HG03354 (cell line): Measurements from ENCODE around the gene MAPKAPK2.

Source experiments
- ATAC-seq: cut with Tn5 transposase; IDR thresholded peaks from one replicate; pipeline ENCODE4 v1.9.1; 2021; ENCODE audit warnings: mild to moderate bottlenecking; ENCODE audit not compliant: unreplicated experiment, poor library complexity, severe bottlenecking

The MAPKAPK2 gene

GRCh38 chr1:206699000-206699586, 14.4 kb downstream of the MAPKAPK2 start:
- ATAC-seq: no peak

GRCh38 chr1:206699626-206700025, 14.9 kb downstream of the MAPKAPK2 start:
- ATAC-seq: no peak

- ATAC-seq: no peak
Measured at GRCh38 chr1:206700445-206701036, 15.8 kb downstream of the MAPKAPK2 start.

- no peak for ATAC-seq
Measured at GRCh38 chr1:206702260-206702659, 17.6 kb downstream of the MAPKAPK2 start.

- ATAC-seq: no peak
Measured at GRCh38 chr1:206702803-206703202, 18.1 kb downstream of the MAPKAPK2 start.

GRCh38 chr1:206703661-206704060, 19.0 kb downstream of the MAPKAPK2 start:
- ATAC-seq: peak; percentile 52

- ATAC-seq: no peak
Measured at GRCh38 chr1:206704226-206704625, 19.5 kb downstream of the MAPKAPK2 start.

GRCh38 chr1:206705191-206705590, 20.5 kb downstream of the MAPKAPK2 start:
- no peak for ATAC-seq

GRCh38 chr1:206705726-206706297, 21.1 kb downstream of the MAPKAPK2 start:
- no peak for ATAC-seq

GRCh38 chr1:206706298-206706791, 21.6 kb downstream of the MAPKAPK2 start:
- ATAC-seq: no peak

- no peak for ATAC-seq
Measured at GRCh38 chr1:206706806-206707366, 22.2 kb downstream of the MAPKAPK2 start.

GRCh38 chr1:206708058-206708457, 23.4 kb downstream of the MAPKAPK2 start:
- no peak for ATAC-seq

GRCh38 chr1:206708882-206709281, 24.2 kb downstream of the MAPKAPK2 start:
- no peak for ATAC-seq

- no peak for ATAC-seq
Measured at GRCh38 chr1:206709322-206709721, 24.6 kb downstream of the MAPKAPK2 start.

- ATAC-seq: no peak
Measured at GRCh38 chr1:206709772-206710459, 25.2 kb downstream of the MAPKAPK2 start.

- no peak for ATAC-seq
Measured at GRCh38 chr1:206710460-206710823, 25.7 kb downstream of the MAPKAPK2 start.

- ATAC-seq: no peak
Measured at GRCh38 chr1:206713070-206713469, 28.4 kb downstream of the MAPKAPK2 start.

GRCh38 chr1:206713910-206714312, 29.2 kb downstream of the MAPKAPK2 start:
- no peak for ATAC-seq

GRCh38 chr1:206714331-206715058, 29.8 kb downstream of the MAPKAPK2 start:
- no peak for ATAC-seq

GRCh38 chr1:206715120-206715519, 30.4 kb downstream of the MAPKAPK2 start:
- no peak for ATAC-seq
